Stimulated activated naive CD8-positive, alpha-beta T cell treated with anti-CD3 and anti-CD28 coated beads, Interleukin-15, Interleukin-2, amounts not matched to agents 100 U/mL and 50 U/mL, for 24 hours (primary cell): Measurements from ENCODE around the gene PIK3R4.

Experiments used
- ATAC-seq: fragments of 150-1000 bp; cut with Tn5 transposase; one replicate; pipeline ENCODE4 v1.10.0; 2021
- DNase-seq: peaks from one replicate; pipeline ENCODE4 v3.0.0; 2021

PIK3R4 gene

DNA sequence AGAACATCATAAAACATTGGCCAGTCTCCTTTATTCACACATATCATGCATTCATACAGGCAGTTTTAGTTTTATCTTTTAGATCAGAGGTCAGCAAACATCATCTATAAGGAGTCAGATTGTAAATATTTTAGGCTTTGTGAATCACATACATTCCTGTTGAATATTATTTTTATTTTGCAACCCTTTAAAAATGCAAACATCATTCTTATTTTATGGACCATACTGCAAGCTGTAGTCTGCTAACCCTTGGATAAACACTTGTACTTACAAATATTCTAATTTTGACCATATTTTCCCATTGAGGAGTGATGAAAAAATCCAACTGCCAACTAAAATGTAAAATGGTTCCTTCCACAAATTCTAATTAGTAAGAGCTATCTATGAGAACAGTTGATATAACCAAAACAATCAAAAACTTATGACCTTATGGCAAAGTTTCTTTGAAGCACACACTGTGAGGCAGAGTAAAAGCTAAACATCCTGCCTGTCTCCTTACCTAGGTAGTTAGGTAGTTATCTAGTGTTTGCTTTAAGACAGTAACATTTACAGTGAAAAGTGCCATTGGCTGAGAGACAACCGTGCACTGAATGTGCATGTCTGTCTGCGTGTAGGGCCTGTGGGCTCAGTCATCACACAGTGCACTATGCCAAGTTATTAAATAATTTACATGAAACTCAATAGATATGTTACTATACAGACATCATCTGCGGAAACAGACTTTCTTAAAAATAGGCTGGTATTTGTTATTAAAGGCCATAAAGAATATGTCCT is 57.7 kb downstream of the PIK3R4 start:
- no peak for ATAC-seq
- no peak for DNase-seq

GRCh38 chr3:130688015-130688688 is 58.5 kb downstream of the PIK3R4 start:
- DNase-seq (no peak), ATAC-seq (no peak)

DNA sequence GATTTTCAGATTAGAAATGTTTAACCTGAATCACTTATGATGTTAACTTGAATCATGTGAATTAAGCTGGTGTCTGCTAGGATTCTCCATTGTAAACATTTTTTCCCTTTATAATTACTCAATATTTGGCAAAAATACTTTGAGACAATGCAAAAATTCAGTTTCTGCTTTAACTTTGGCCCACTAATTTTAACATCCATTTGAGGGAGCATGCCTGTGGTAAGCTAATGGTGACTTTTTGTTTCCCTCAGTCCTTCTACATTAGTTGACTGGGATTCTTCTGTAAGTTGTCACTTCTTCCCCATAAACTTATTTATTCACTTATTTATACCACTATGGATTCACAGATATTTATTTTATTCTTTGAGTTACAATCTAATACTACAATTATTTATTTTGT is 59.3 kb downstream of the PIK3R4 start:
- ATAC-seq: no peak
- DNase-seq: no peak

- ATAC-seq: no peak
- DNase-seq: no peak
Measured at GRCh38 chr3:130686833-130687232, 59.8 kb downstream of the PIK3R4 start.

- no peak for DNase-seq
- ATAC-seq: no peak
Measured at GRCh38 chr3:130682131-130682530, 64.5 kb downstream of the PIK3R4 start.

DNA sequence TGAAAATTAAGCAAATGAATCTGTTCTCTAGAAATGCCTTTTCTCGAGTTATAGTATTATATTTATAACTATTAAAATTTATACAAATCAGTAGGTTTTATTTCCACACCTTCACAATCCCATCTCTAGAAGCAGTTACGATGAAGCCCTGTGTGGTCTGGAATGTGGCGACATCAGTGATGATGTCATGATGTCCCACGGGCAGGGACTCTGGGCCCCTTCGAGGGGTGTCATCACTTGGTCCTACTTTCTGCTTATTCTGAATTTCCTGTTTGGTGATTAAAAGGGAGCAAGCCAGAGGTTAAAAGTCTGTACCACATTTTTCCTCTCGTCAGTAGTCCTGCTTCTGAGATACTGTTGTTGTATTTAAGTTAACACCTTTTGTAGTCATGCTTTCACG is 67.4 kb downstream of the PIK3R4 start:
- no peak for DNase-seq
- ATAC-seq: no peak

DNA sequence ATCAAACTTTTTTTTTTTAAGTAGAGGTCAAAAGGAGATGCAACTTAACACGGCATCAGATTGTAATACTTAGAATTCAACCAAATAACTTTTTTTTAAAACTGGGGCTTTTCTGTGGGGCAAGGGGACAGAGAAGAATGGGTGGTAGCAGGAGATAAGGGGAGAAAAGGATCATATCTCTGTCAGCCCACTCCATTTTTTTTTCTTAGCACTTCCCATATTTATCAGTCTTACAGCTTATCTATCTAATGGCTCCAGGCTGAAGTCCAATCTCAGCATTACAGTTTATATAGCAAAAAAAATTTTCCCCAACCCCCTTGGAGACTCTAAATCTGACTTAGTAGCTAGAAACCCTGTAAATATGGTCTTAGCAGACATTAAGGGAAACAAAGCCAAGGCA is 69.3 kb downstream of the PIK3R4 start:
- DNase-seq (no peak), ATAC-seq (no peak)

GRCh38 chr3:130671545-130672312 is 74.9 kb downstream of the PIK3R4 start:
- no peak for ATAC-seq
- DNase-seq: no peak

DNA sequence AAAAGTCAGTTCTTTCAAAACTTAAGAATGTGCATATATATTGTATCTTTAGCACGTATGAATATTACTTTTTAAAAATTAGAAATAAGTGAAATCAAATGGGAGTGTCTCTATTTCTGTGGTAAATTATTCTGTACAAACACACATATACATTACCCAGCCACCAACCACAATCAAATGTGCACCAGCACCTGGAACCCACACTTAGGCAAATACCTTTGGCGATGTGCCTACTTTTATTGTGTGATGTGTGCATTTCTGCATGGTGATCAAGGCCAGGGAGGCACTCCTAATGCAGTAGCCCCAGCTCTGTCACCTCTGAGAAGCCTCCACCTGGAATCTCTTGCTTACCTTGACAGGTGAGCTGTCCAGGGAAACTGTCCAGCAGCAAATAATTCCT is 76.9 kb downstream of the PIK3R4 start:
- no peak for ATAC-seq
- DNase-seq: no peak

DNA sequence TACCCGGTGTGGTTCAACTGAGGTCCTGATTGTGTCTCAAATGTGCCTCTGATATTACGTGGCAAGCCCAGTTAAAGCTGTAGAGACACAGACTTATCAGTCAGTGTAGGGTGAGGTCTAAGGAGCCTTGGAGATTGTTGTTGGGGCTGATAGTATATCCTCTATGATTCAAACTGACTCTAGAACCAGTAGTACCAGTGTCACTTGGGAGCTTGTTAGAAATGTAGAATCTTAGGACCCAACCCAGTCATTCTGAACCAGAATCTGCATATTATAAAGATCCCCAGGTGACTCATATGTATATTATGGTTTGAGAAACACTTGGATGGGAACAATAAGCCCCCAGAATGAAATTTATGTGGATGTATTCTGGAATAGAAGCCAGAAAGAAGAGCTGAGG is 83.5 kb downstream of the PIK3R4 start:
- DNase-seq (no peak), ATAC-seq (no peak)

GRCh38 chr3:130662501-130662996 is 84.1 kb downstream of the PIK3R4 start:
- no peak for DNase-seq
- ATAC-seq: no peak

DNA sequence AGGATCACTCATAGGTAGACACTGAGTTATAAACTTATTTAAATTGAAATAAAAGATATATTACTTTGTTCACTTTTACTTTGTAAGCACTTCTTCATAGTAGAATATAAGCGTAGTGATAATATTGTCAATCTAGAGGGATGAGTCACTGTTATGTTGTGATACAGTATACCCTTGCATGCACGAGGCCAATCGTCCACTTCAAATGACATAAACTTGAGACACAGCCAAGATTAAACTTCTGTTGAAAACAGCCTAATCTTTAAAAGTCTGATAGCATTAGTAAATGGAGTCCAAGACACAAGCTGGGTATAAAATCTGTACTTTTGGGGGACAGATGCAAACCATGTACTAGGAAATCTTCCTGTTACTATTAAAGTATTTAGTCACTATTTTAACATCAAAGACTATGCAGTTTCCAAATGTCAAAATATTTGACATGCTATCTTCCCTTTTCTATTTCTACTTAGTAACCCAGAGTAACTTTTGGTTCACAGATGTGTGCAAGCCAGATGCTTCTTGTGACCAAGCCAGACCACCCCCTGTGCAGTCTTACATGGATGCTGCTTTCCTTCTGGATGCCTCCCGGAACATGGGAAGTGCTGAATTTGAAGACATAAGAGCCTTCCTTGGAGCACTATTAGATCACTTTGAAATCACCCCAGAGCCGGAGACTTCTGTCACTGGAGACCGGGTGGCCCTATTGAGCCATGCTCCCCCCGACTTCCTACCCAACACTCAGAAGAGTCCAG is 85.3 kb downstream of the PIK3R4 start:
- no peak for DNase-seq
- ATAC-seq: no peak

DNA sequence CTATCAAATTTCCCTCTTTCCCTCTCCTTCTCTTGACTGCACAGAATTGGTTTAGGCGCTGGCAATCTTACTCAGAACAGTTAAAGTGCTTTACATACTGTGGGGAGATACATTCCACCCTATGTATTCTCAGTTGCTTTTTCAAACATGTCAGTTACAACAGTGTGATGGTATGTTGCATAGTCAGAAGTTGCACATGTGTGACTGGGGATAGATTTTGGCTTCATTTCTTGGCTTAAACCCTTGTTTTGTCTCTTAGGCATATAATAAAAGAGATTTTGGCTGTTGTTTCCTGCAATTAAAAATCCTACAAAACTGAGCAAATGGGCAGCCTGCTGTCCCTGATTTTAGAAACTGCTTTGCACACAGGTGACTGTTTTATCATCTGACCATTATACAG is 86.7 kb downstream of the PIK3R4 start:
- ATAC-seq (no peak), DNase-seq (no peak)

DNA sequence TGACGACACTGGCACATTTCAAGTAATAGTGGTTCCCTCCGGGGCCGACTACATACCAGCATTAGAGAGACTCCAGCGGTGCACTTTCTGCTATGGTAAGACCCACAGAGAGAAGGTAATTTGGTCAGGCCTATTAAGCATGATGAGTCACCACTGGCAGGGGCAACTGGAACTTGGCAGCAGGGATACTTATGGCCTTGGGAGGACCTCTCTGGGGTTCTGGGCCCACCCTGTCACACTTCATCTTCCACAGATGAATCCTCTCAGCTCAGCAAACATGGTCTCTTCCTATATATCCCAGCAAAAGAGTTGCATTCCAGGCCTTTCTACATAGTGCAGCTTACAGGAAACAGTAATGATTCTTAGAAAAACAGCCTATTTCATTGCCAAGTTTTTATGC is 88.0 kb downstream of the PIK3R4 start:
- ATAC-seq (no peak), DNase-seq (no peak)

GRCh38 chr3:130656627-130657026 is 90.0 kb downstream of the PIK3R4 start:
- ATAC-seq (no peak), DNase-seq (no peak)

DNA sequence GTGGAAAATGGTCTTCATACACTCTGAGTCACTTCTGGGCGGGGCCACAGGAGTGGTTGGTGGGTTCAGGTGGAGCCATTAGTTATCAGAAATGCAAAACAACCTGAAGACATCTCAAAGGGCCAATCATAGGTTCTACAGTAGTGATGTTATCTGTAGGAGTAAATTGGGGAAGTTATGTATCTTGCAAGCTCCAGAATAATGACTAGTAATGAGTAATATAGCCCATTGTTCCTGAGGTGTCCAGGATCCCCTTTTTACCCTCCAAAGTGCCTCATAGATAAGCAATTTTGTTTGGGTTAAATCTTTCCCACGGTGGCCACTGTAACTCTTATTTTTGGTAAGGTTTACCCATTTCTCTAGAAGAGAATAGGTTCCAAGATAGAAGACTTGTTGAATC is 91.7 kb downstream of the PIK3R4 start:
- no peak for DNase-seq
- ATAC-seq: no peak

DNA sequence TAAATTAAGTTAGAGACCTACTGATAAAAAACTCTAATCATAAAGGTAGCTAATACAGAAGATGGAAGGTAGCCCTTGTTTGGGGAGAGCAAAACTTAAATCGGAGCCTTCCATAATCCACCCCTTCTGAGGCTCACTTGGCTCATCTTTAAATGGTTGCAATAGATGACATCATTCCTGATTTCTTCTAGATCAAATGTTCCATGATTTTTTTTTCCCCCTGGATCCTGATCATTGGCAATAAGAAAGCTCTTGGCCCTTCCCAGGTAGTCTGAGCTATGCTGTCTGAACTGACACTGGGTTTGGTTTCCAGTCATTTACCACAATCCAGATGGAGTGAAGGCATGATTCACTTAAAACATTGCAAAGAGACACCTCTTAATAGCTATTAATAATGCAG is 92.5 kb downstream of the PIK3R4 start:
- DNase-seq (no peak), ATAC-seq (no peak)

DNA sequence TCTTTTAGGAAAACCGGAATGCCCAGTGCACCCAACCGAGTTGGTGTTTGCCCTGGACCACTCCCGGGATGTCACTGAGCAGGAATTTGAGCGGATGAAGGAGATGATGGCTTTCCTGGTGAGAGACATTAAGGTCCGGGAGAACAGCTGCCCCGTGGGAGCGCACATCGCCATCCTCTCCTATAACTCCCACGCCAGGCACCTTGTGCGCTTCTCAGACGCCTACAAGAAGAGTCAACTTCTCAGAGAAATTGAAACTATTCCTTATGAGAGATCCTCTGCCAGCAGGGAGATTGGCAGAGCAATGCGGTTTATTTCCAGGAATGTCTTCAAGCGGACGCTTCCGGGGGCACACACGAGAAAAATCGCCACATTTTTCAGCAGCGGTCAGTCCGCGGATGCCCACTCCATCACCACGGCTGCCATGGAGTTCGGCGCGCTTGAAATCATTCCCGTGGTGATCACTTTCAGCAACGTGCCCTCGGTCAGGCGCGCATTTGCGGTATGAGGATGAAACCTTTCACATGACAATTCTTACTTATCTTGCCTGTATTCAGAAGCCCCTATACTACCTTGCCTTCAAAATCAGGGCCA is 97.5 kb downstream of the PIK3R4 start:
- DNase-seq (no peak), ATAC-seq (no peak)

- no peak for DNase-seq
- ATAC-seq: no peak
Measured at GRCh38 chr3:130648293-130648692, 98.3 kb downstream of the PIK3R4 start.

DNA sequence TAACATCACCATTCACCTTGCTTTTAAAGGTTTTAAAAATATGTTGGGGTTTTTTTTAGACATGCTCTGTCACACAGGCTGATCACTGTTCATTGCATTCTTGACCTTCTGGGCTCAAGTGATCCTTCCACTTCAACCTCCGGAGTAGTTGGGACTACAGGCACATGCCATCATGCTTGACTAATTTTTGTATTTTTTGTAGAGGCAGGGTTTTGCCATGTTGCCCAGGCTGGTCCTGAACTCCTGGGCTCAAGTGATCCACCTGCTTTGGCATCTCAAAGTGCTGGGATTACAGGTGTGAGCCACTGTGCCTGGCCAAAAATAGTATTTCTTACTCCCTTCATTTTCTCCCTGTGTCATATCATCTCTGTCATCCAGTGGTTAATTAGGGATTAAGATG is 101.4 kb downstream of the PIK3R4 start:
- DNase-seq (no peak), ATAC-seq (no peak)

DNA sequence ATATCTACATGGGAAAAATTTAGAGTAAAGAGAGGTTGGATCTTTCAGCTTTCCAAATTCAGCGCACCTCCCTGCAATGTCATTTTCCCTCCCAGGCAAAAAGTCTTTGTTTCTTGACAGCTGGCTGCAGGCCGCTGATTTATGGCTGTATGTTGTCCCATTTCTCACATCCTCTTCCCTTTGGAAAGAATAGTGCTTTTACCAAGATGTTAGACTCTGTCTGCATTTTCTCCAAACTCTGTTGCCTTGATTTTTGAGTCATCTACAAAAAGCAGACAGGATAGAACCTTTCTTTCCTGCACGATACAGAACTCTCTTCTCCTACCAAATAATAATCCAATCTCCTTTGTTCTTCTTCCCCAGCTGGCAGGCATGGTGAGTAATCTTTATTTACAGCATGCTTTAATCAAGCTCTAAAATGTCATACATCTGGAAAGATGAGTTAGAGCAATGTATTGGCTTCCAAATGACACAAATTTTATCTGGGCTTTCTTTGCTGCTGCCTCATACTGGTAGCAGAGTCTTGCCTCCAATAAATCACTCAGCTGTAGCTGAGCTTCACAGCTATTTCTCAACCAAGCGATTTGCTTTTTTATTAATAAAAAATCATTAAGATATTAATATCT is 101.9 kb downstream of the PIK3R4 start:
- ATAC-seq (no peak), DNase-seq (no peak)

GRCh38 chr3:130640027-130640426 is 106.6 kb downstream of the PIK3R4 start:
- DNase-seq (no peak), ATAC-seq (no peak)
